Natural killer cell (primary cell): ENCODE data around the gene TVP23C. TPM values are rescaled to one million over a fixed set of nuclear protein-coding genes. Genes with fewer than 3 reads are reported as not detected.

Experiments used
- ATAC-seq, 3 donors: fragments of 150-1000 bp in 2 of 3; fragments of 200-7000 bp in 1 of 3; cut with Tn5 transposase; 1 replicate in 1 of 3; 2 replicates in 2 of 3; pipeline ENCODE4 v1.10.0; 2021; ENCODE audit warnings: mild to moderate bottlenecking in 2 of 3, moderate library complexity in 2 of 3
- DNase-seq, 2 donors: peaks; one replicate each; pipeline versions ENCODE4 v3.0.0 to v3.0.0-alpha.2; 2013 to 2021; ENCODE audit warnings: mixed read lengths in 1 of 2
- H3K27ac ChIP-seq: one replicate; pipeline ENCODE4 v1.5.1; 2013; ENCODE audit warnings: mild to moderate bottlenecking, low read length
- H3K27me3 ChIP-seq: one replicate; pipeline ENCODE4 v1.6.1; 2013; ENCODE audit warnings: low read length; ENCODE audit not compliant: control insufficient read depth, insufficient read depth
- H3K36me3 ChIP-seq: one replicate; pipeline ENCODE4 v1.6.1; 2013; ENCODE audit warnings: low read length; ENCODE audit not compliant: control insufficient read depth, insufficient read depth
- H3K4me1 ChIP-seq: one replicate; pipeline ENCODE4 v1.6.1; 2013; ENCODE audit warnings: low read length; ENCODE audit not compliant: control insufficient read depth, insufficient read depth
- H3K4me3 ChIP-seq: one replicate; pipeline ENCODE4 v1.5.1; 2013; ENCODE audit warnings: low read length
- H3K9me3 ChIP-seq: one replicate; pipeline ENCODE4 v1.6.1; 2013; ENCODE audit warnings: low read length; ENCODE audit not compliant: control insufficient read depth, insufficient read depth
- H3K27ac Mint-ChIP-seq, 2 donors: one replicate each; pipeline ENCODE4 v1.8.0; 2022; ENCODE audit warnings: mild to moderate bottlenecking in 2 of 2, mixed read lengths in 2 of 2, moderate library complexity in 1 of 2
- H3K27me3 Mint-ChIP-seq, 2 donors: one replicate each; pipeline ENCODE4 v1.8.0; 2022; ENCODE audit warnings: low read depth in 2 of 2, mixed read lengths in 2 of 2
- H3K36me3 Mint-ChIP-seq: one replicate; pipeline ENCODE4 v1.8.0; 2022; ENCODE audit warnings: mixed read lengths
- H3K4me1 Mint-ChIP-seq, 2 donors: one replicate each; pipeline ENCODE4 v1.8.0; 2022; ENCODE audit warnings: mixed read lengths in 2 of 2
- H3K4me3 Mint-ChIP-seq: one replicate; pipeline ENCODE4 v1.8.0; 2022; ENCODE audit warnings: mild to moderate bottlenecking, moderate library complexity, mixed read lengths
- H3K9me3 Mint-ChIP-seq, 2 donors: one replicate each; pipeline ENCODE4 v1.8.0; 2022; ENCODE audit warnings: mixed read lengths in 2 of 2
- CTCF ChIP-seq: fragments of 200-600 bp; IDR thresholded peaks from one replicate; pipeline ENCODE4 v1.8.0; 2022; ENCODE audit warnings: antibody characterized with exemption
- WGBS: methylation state at CpG from one replicate; pipeline ENCODE4 v1.1.7; 2013; ENCODE audit warnings: missing lambda C conversion rate; ENCODE audit not compliant: insufficient coverage; 5-methylcytosine and 5-hydroxymethylcytosine counted together
- intact Hi-C: fragments of 100-400 bp; cut with micrococcal nuclease; formaldehyde crosslinking; loops from one replicate; pipeline ENCODE4 v1.14.2; 2022
- total RNA-seq, 4 donors: library from RNA; stranded (reverse); fragments of 120-200 nt in 1 of 4; gene quantifications; one replicate each; pipeline versions ENCODE4 v1.2.3 to v1.2.4, GENCODE V29; 2013 to 2022

Gene TVP23C
- total RNA-seq, 3 donors from 2014 or later (not counting 1 experiment from before 2014, with no cell fraction given): 28.2 to 45.4 (median 40.4) TPM

GRCh38 chr17:15511142-15511541, 52.1 kb downstream of the TVP23C start:
- no peaks in the 10 kb centered on the region for H3K27me3 Mint-ChIP-seq
- Histone ChIP-seq H3K27ac (no peak overlapping the region), H3K27me3 (no peaks in the 10 kb centered on the region), H3K4me1 (no peaks in the 10 kb centered on the region), H3K36me3 (peaks cover 5% of the 10 kb centered on the region), H3K9me3 (no peaks in the 10 kb centered on the region), H3K4me3 (no peak overlapping the region)
- H3K36me3 Mint-ChIP-seq: no peaks in the 10 kb centered on the region
- no peak overlapping the region for H3K27ac Mint-ChIP-seq
- ATAC-seq (no peak), DNase-seq (no peak)
- intact Hi-C loops: no loop called here
- H3K9me3 Mint-ChIP-seq: no peaks in the 10 kb centered on the region
- H3K4me3 Mint-ChIP-seq: no peak overlapping the region
- H3K4me1 Mint-ChIP-seq: peaks cover 0 to 14% of the 10 kb centered on the region in 2 donors
- WGBS: 100% methylated on average over 1 of the region's 2 CpGs
- TF ChIP-seq CTCF: no peak

- WGBS: 86% methylated on average over 3 of the region's 3 CpGs
- H3K36me3 Mint-ChIP-seq: no peaks in the 10 kb centered on the region
- ATAC-seq (no peak), DNase-seq (no peak)
- H3K4me3 ChIP-seq: no peak overlapping the region
- no peaks in the 10 kb centered on the region for H3K27me3 ChIP-seq
- no peaks in the 10 kb centered on the region for H3K27me3 Mint-ChIP-seq
- no peak overlapping the region for H3K27ac Mint-ChIP-seq
- H3K4me3 Mint-ChIP-seq: no peak overlapping the region
- no peaks in the 10 kb centered on the region for H3K9me3 Mint-ChIP-seq
- no peak for TF ChIP-seq CTCF
- H3K4me1 Mint-ChIP-seq: peaks cover 0 to 14% of the 10 kb centered on the region in 2 donors
- H3K36me3 ChIP-seq: peaks cover 4% of the 10 kb centered on the region
- no peaks in the 10 kb centered on the region for H3K4me1 ChIP-seq
- H3K27ac ChIP-seq: no peak overlapping the region
- H3K9me3 ChIP-seq: no peaks in the 10 kb centered on the region
- intact Hi-C loops: no loop called here
These were observed 52.9 kb downstream of the TVP23C start for GRCh38 chr17:15510361-15510760.

- H3K4me1 Mint-ChIP-seq: peaks cover 0 to 4% of the 10 kb centered on the region in 2 donors
These were observed 54.2 kb downstream of the TVP23C start for GRCh38 chr17:15509095-15509494.

More at GRCh38 chr17:15509095-15509494, 54.2 kb downstream of the TVP23C start:
- no peak for ATAC-seq
- H3K27ac Mint-ChIP-seq: no peak overlapping the region
- H3K27me3 ChIP-seq: no peaks in the 10 kb centered on the region
- H3K4me3 ChIP-seq: no peak overlapping the region
- H3K27ac ChIP-seq: no peak overlapping the region
- H3K36me3 ChIP-seq: peaks cover 3% of the 10 kb centered on the region
- no peaks in the 10 kb centered on the region for H3K9me3 ChIP-seq
- H3K4me1 ChIP-seq: no peaks in the 10 kb centered on the region
- TF ChIP-seq CTCF: no peak
- no peak overlapping the region for H3K4me3 Mint-ChIP-seq
- no peak for DNase-seq
- WGBS: over 99% methylated on average over 4 of the region's 5 CpGs
- H3K36me3 Mint-ChIP-seq: no peaks in the 10 kb centered on the region
- intact Hi-C loops: loop anchor here (10.0 kb wide), 1 partner anchor 254 kb away; no protein-coding TSS in a partner anchor
- no peaks in the 10 kb centered on the region for H3K9me3 Mint-ChIP-seq
- H3K27me3 Mint-ChIP-seq: no peaks in the 10 kb centered on the region
